Epithelial cell of esophagus (primary cell): ENCODE results near the gene PIM2.
"Not testable (repeated sequence)": the region's sequence is repeated elsewhere in the genome, so short reads cannot be mapped to it uniquely, and the experiment has no call there.

ENCODE experiments used
- DNase-seq: peaks from one replicate; pipeline ENCODE4 v3.0.0; 2010; ENCODE audit warnings: low read depth
- H3K4me3 ChIP-seq: 2 replicates; pipeline ENCODE4 v1.5.1; 2011; ENCODE audit warnings: mild to moderate bottlenecking, low read length, control low read depth
- CTCF ChIP-seq: IDR thresholded peaks from 2 replicates; pipeline ENCODE4 v1.5.1; 2011; ENCODE audit warnings: low read depth, mild to moderate bottlenecking, low read length, control low read depth, inconsistent platforms; ENCODE audit not compliant: insufficient read depth; ENCODE audit errors: missing control alignments

PIM2 gene

GRCh38 chrX:48891402-48892288, 27.2 kb downstream of the PIM2 start:
- DNase-seq: peak; percentile 87
- peak overlapping the region; percentile 44 for H3K4me3 ChIP-seq
- peak; percentile 48 for TF ChIP-seq CTCF

GRCh38 chrX:48890934-48891401, 27.9 kb downstream of the PIM2 start:
- TF ChIP-seq CTCF: no peak
- DNase-seq: no peak
- peak overlapping the region; percentile 44 for H3K4me3 ChIP-seq

DNA sequence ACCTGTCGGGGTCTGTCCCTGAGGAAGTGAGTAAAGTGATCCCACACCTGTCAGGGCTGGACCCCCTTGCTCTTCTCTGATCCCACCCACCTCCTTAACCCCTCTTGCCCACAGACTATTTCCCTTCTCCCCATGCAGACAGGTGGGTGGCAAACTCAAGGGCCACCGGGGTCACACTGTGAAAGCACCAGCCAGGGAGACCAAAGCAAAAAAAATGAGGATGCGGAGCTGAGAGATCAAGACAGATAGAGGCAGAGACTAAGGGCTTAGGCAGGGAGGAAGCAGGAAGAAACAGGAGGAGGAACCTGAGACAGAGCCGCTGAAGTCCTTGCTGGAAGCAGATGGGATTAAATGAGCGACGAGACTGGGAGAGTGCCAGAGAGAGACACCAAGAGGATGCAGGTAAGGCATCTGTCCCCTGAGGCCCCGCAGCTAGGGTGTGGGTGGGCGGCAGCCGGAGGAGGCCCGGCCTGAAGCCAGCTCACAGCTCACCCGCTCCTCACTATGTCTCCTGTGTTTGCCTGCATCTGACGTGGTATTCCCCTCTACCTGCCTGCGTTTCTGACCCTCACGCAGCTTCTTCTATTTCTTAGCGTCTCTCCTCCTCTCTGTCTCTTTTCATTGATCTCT, 28.4 kb downstream of the PIM2 start:
- H3K4me3 ChIP-seq: peak overlapping the region; percentile 44
- no peak for TF ChIP-seq CTCF
- DNase-seq: no peak

GRCh38 chrX:48886586-48886985, 32.2 kb downstream of the PIM2 start:
- not testable (repeated sequence) for DNase-seq

DNA sequence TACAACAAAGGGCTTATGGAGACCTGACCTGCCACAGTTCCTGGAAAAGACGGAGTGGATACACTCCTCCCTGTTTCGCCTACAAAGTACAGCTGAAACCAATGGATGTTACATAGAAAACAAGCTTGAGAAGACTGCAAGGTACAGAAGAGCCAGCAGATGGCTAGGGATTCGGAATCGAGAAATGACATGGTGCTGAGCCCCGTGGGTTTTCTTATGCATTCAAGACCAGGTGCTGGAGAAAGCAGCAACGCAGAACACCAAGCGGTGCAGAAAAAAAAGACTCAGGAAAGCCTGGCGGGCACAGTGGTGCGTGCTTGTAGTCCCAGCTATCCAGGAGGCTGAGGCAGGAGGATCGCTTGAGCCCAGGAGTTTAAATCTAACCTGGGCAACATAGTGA, 35.1 kb downstream of the PIM2 start:
- no peak overlapping the region for H3K4me3 ChIP-seq
- no peak for TF ChIP-seq CTCF
- DNase-seq: no peak

More at GRCh38 chrX:48886586-48886985, 32.2 kb downstream of the PIM2 start:
- H3K4me3 ChIP-seq: not testable (repeated sequence)

GRCh38 chrX:48876944-48877343, 41.9 kb downstream of the PIM2 start:
- DNase-seq, H3K4me3 ChIP-seq: not testable (repeated sequence)

DNA sequence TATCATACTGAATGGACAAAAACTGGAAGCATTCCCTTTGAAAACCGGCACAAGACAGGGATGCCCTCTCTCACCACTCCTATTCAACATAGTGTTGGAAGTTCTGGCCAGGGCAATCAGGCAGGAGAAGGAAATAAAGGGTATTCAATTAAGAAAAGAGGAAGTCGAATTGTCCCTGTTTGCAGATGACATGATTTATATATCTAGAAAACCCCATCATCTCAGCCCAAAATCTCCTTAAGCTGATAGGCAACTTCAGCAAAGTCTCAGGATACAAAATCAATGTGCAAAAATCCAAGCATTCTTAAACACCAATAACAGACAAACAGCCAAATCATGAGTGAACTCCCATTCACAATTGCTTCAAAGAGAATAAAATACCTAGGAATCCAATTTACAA, 46.8 kb downstream of the PIM2 start:
- H3K4me3 ChIP-seq, DNase-seq: not testable (repeated sequence)

- no peak overlapping the region for H3K4me3 ChIP-seq
- no peak for TF ChIP-seq CTCF
- DNase-seq: peak; percentile 29
These were observed 54.6 kb downstream of the PIM2 start for GRCh38 chrX:48864210-48864609.
